Calu3 (cell line): ENCODE data around the gene SLX4. TPM values are rescaled to one million over a fixed set of nuclear protein-coding genes. Genes with fewer than 3 reads are reported as not detected.

ENCODE experiments used
- BruUV-seq: library from RNA; stranded (reverse); fragments of 400-500 nt; replicated peaks from 2 replicates; lab custom pipeline; 2021; lab: Mats Ljungman, UMichigan
- CTCF ChIA-PET: fragments of 300-600 bp; sonication (Branson Sonifier 250); formaldehyde crosslinking; loops from one replicate; lab custom pipeline; 2022; ENCODE audit warnings: antibody characterized with exemption; lab: Charles Lee
- DNase-seq: peaks from one replicate; pipeline ENCODE4 v3.0.0; 2022
- H3K27ac Mint-ChIP-seq: one replicate; pipeline ENCODE4 v1.8.0; 2022; ENCODE audit warnings: mixed read lengths; ENCODE audit not compliant: unreplicated experiment
- H3K27me3 Mint-ChIP-seq: one replicate; pipeline ENCODE4 v1.8.0; 2022; ENCODE audit warnings: mixed read lengths; ENCODE audit not compliant: unreplicated experiment
- H3K36me3 Mint-ChIP-seq: one replicate; pipeline ENCODE4 v1.8.0; 2022; ENCODE audit warnings: mild to moderate bottlenecking, moderate library complexity, mixed read lengths; ENCODE audit not compliant: insufficient read depth, unreplicated experiment
- H3K4me1 Mint-ChIP-seq: one replicate; pipeline ENCODE4 v1.8.0; 2022; ENCODE audit warnings: mild to moderate bottlenecking, low read depth, mixed read lengths; ENCODE audit not compliant: unreplicated experiment
- H3K4me3 Mint-ChIP-seq: one replicate; pipeline ENCODE4 v1.8.0; 2022; ENCODE audit warnings: mild to moderate bottlenecking, low read depth, moderate library complexity, mixed read lengths; ENCODE audit not compliant: unreplicated experiment
- H3K9me3 Mint-ChIP-seq: one replicate; pipeline ENCODE4 v1.8.0; 2022; ENCODE audit warnings: low read depth, mixed read lengths; ENCODE audit not compliant: unreplicated experiment
- CTCF ChIP-seq: fragments of 200-600 bp; IDR thresholded peaks from one replicate; pipeline ENCODE4 v1.8.0; 2022; ENCODE audit warnings: antibody characterized with exemption; ENCODE audit not compliant: unreplicated experiment
- intact Hi-C: fragments of 100-400 bp; cut with micrococcal nuclease; formaldehyde crosslinking; loops from one replicate; pipeline ENCODE4 v1.10.0; 2022; ENCODE audit not compliant: unreplicated experiment
- total RNA-seq: library from RNA; stranded (reverse); gene quantifications from 2 replicates; pipeline ENCODE4 v1.2.3, GENCODE V29; 2022

The SLX4 gene
- total RNA-seq, 1 experiment from 2014 or later: 18.2 TPM

DNA sequence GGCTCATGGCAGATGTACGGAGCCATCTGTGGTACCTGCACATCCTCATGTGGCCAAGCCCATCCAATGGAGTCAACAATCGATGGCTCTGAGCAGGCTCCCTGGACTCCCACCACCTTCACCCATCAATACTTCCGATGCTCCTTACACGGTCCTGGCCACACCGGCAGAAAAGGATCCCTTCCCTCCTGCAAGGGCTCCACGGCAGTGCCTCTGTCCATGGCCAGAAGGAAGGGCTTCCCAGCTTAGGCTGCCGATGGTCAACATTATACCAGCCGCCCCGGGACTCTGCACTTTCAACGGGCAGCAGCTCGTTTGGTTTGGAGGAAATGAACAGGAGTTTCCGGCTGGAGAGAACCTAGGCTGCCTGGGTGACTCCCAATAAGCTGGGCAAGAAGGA, 13.2 kb downstream of the SLX4 start:
- no peak for TF ChIP-seq CTCF
- Mint-ChIP-seq H3K9me3 (no peaks in the 10 kb centered on the region), H3K4me3 (no peak overlapping the region), H3K27ac (no peak overlapping the region), H3K36me3 (peaks cover 18% of the 10 kb centered on the region), H3K27me3 (no peaks in the 10 kb centered on the region), H3K4me1 (no peaks in the 10 kb centered on the region)
- CTCF ChIA-PET: no interaction called here
- intact Hi-C loops: no loop called here
- BruUV-seq: no TSS peak
- DNase-seq: no peak

DNA sequence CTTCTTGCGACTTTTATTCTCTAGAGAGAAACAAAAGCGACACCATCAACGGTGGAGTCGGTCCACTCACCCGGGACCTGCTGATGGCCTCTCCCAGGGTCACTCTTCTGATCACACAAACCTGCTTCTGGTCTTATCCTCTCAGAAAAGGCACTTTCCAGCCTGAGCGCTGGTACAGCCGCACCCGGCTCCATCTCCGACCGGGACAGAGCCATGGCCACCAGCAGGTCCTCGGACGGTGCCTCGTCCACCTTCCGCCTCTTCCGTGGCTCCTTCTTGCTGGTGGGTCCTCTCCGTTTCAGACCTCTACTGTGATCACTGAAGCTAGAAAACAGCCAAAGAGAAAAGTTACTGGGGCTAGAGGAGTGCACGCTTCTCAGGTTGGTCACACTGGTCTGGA, 13.7 kb downstream of the SLX4 start:
- Mint-ChIP-seq H3K36me3 (peaks cover 18% of the 10 kb centered on the region), H3K4me1 (no peaks in the 10 kb centered on the region), H3K27ac (no peak overlapping the region), H3K9me3 (no peaks in the 10 kb centered on the region), H3K27me3 (no peaks in the 10 kb centered on the region), H3K4me3 (no peak overlapping the region)
- no peak for TF ChIP-seq CTCF
- CTCF ChIA-PET: no interaction called here
- no peak for DNase-seq
- no TSS peak for BruUV-seq
- intact Hi-C loops: no loop called here

- CTCF ChIA-PET: no interaction called here
- Mint-ChIP-seq H3K9me3 (no peaks in the 10 kb centered on the region), H3K27me3 (no peaks in the 10 kb centered on the region), H3K36me3 (peaks cover 18% of the 10 kb centered on the region), H3K27ac (no peak overlapping the region), H3K4me3 (no peak overlapping the region), H3K4me1 (no peaks in the 10 kb centered on the region)
- no peak for TF ChIP-seq CTCF
- DNase-seq: no peak
- intact Hi-C loops: no loop called here
- no TSS peak for BruUV-seq
Observed at GRCh38 chr16:3597226-3597625, 14.2 kb downstream of the SLX4 start.

GRCh38 chr16:3596101-3596861, 15.1 kb downstream of the SLX4 start:
- no peaks in the 10 kb centered on the region for H3K4me1 Mint-ChIP-seq
- no peak for TF ChIP-seq CTCF
- DNase-seq: no peak
- H3K4me3 Mint-ChIP-seq: no peak overlapping the region
- H3K36me3 Mint-ChIP-seq: peaks cover 11% of the 10 kb centered on the region
- H3K27ac Mint-ChIP-seq: no peak overlapping the region
- CTCF ChIA-PET: no interaction called here
- BruUV-seq: no TSS peak
- intact Hi-C loops: no loop called here
- no peaks in the 10 kb centered on the region for H3K9me3 Mint-ChIP-seq
- H3K27me3 Mint-ChIP-seq: no peaks in the 10 kb centered on the region
